OCI-LY3 (cell line): ENCODE measurements around the gene ZFAND2A.

Experiments
- EZH2phosphoT487 ChIP-seq: fragments of 200-600 bp; shearing (Covaris generic); IDR thresholded peaks from 2 replicates; pipeline ENCODE4 v1.6.1; 2018; ENCODE audit warnings: antibody characterized with exemption, mixed run types, low read depth
- TF ChIP-seq, protein P1 (sequence below): fragments of 200-600, 300-600 bp; sonication (generic); IDR thresholded peaks from 2 replicates; pipeline ENCODE4 v1.5.1; 2014; ENCODE audit warnings: antibody characterized with exemption, low read length, low read depth

DNA sequence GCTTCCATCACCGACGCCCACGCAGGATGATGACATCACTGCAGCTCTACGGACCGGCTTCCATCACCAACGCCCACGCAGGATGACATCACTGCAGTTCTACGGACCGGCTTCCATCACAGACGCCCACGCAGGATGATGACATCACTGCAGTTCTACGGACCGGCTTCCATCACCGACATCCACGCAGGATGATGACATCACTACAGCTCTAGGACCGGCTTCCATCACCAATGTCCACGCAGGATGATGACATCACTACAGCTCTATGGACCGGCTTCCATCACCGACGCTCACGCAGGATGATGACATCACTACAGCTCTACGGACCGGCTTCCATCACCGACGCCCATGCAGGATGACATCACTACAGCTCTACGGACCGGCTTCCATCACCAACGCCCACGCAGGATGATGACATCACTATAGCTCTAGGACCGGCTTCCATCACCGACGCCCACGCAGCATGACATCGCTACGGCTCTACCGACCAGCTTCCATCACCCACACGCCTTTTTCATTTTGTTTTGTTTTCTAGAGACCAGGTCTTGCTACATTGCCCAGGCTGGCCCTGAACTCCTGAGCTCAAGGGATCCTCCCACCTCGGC lies 42.6 kb downstream of the ZFAND2A start:
- TF ChIP-seq, protein P1, sequence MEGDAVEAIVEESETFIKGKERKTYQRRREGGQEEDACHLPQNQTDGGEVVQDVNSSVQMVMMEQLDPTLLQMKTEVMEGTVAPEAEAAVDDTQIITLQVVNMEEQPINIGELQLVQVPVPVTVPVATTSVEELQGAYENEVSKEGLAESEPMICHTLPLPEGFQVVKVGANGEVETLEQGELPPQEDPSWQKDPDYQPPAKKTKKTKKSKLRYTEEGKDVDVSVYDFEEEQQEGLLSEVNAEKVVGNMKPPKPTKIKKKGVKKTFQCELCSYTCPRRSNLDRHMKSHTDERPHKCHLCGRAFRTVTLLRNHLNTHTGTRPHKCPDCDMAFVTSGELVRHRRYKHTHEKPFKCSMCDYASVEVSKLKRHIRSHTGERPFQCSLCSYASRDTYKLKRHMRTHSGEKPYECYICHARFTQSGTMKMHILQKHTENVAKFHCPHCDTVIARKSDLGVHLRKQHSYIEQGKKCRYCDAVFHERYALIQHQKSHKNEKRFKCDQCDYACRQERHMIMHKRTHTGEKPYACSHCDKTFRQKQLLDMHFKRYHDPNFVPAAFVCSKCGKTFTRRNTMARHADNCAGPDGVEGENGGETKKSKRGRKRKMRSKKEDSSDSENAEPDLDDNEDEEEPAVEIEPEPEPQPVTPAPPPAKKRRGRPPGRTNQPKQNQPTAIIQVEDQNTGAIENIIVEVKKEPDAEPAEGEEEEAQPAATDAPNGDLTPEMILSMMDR = no peak
- TF ChIP-seq EZH2phosphoT487 = no peak
